RPMI7951 (cell line): ENCODE results near the gene C1QB. TPM values are rescaled to one million over a fixed set of nuclear protein-coding genes. Genes with fewer than 3 reads are reported as not detected.

Experiments
- DNase-seq: peaks from one replicate; pipeline ENCODE4 v3.0.0-alpha.2; 2012; ENCODE audit warnings: low read depth
- total RNA-seq: library from RNA; depleted of rRNA; stranded (reverse); fragments of >200 nt; shearing (Covaris generic); gene quantifications from 2 replicates; pipeline ENCODE4 v1.2.3, GENCODE V29; 2014; rRNA removed

The C1QB gene
- total RNA-seq: not detected in 2 replicates

DNA sequence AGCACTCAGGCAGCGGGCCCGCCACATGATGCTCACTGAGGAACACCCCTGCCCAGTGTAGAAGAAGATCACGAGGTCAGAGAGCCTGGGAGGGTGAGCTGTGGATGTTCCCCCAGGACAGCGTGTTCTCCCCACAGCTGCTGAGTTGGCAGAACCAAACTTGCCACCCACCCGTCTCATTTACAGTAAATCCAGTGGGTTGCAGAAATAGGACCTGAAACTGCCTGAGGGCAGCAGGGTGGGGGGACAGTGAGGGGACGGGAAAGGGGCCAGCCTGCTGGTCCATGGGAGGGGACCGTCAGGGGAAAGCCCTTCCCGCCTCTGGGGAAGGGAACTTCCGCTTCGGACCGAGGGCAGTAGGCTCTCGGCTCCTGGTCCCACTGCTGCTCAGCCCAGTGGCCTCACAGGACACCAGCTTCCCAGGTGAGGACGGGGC, at the start of gene C1QB:
C1QB (plus strand) TSS at position 356 of the 436 bp plus-strand sequence. CDS start 6,227 bp downstream, outside the sequence.
- no peak for DNase-seq

DNA sequence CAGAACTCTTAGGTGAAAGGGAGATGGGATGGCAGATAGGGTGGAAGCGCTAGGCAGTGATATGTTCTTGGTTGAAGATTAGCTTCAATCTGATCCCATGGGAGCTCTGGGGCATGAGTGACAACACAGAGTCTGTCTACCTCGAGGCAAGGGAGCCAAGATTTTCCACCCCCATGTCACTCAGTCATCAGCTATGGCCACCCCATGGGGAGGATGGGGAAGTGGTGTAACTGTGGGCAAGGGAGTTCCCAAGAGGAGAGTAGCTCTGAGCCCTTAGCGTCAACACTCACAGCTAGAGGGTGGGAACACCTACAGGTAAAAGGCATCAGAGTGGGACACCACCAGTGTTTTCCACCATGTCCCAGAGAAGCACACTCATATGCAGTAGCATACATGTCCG, 46.9 kb upstream of the C1QB start:
- no peak for DNase-seq

DNA sequence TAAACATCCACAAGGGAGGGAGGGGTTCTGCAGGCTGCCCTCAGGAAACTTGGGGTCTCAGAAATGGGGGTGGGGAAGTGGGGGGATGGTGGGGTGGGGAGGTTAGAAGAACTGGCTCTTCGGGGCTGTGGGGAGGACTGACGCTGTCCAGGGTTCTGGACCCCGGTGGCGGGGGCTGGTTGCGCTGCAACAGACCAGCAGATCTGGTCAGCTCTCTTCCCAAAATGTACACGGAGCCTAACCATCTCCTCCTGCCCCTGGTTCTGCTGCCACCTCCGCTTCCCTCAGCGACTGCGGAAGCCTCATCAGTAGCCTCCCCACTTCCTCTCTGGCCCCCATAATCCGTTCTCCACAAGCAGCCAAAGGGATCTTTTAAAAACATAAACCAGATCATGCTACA, 45.9 kb upstream of the C1QB start:
- DNase-seq: no peak

DNA sequence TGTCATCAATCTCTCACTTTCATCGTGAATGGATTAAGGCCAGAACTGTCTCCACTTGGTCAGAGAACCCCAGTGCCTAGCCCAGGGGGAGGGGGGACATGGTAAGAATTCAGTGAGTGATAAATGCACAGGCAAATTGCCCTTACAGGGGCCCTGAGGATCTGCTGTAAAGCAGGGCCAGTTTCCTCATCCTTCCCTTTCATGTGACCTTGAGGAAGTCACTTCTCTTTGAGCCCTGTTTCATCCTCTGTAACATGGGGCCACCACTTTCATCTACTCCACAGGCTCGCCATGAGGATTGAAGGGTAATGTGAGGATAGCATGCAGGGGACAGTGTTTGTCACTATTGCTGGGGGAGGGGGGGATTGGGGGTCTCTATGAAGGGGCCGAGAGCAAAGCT, 44.7 kb upstream of the C1QB start:
- DNase-seq: no peak

DNA sequence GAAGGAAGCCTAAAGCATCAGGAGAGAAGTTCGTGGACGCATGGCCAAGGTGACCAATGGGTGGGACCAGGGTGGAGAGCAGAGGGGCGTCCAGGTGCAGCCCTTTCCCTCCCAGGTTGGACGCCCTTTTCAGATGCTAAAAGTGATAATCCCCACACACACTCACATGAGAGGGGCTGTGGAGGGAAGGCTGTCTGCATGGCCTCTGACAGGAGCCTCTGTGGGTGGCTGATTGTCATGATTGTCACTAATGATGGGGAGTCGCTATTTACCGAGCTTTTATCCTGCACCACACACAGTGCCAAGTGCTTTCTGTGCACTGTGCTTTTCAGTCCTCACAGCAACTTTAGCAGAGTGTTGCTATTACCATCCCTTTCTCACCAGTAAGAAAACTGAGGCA, 43.7 kb upstream of the C1QB start:
- DNase-seq: no peak

DNA sequence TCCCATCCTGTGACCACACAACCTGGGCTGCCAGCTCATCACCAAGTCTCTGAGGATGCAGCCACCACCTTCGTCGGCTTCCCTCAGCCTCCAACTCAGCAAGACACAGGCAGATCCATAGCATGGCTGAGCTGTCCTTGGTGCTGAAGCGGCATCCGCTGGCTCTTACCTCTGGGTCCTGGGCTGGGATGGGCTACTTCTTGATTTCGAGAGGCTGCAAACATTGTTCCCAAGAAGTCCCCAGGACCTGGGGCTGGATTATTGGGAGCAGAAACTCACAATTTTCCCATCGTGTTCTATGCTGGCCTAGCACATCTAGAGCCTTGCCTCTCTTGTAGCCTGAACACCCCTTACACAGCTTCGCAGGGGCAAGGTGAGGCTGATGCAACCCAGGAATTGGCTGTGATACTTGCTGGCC, 41.5 kb upstream of the C1QB start:
- DNase-seq: peak; percentile 55

GRCh38 chr1:22612671-22613571, 40.1 kb upstream of the C1QB start:
- no peak for DNase-seq

DNA sequence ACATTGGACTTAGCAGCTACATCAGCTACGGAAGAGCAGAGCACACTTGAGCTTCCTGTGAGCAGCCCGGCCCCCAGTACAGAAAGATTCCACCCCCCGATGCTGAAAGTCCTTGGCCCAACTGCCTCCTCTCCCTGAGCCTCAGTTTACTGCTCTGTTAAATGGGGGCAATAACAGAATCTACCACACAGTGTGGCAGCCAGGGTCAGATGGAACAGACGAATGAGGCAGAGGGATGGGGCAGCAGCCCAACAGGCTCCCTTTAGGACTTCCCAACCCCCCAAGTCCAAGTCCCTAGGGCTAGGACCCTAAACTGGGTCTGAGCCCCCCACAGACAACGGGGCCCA, 39.5 kb upstream of the C1QB start:
- DNase-seq: no peak

GRCh38 chr1:22613951-22614350, 39.1 kb upstream of the C1QB start:
- DNase-seq: no peak

GRCh38 chr1:22615886-22616285, 37.1 kb upstream of the C1QB start:
- no peak for DNase-seq

DNA sequence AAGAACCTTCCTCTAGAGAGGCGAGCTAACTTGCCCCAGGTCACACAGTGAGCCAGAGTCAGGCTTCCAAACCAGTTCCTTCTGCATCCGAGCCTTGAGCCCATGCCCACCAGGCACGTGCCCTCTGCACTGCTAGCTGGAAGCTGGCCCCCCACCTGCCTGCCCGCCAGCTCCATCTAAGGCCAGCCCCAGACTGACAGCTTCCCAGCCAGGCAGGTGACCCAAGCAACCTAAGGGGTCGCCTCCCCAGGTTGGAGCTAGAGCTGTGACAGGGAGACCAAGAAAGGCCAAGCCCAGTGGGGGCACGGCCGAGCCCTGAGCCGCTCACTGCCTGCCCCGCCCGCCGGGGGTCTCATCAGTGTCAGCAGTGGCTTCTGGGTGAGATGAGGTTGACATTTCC, 36.5 kb upstream of the C1QB start:
- DNase-seq: no peak

DNA sequence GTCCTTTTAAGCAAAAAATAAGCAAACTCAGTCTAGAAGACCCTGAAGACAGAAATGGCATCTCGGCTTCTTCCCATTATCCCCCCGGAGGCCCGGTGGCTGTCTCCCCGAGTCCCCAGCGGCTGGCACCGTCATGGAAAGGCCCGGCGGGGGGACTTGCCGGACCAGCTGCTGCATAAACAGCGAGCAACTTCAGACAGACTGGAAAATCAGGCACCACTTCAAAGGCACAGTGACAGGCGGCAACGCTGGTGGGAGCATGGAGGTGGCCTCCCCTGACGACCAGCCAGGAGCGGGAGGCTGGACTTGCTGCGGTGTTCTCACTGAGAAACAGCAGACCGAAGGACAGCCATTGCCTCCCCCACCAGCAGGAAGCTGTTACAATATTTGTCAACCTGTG, 35.0 kb upstream of the C1QB start:
- DNase-seq: no peak

DNA sequence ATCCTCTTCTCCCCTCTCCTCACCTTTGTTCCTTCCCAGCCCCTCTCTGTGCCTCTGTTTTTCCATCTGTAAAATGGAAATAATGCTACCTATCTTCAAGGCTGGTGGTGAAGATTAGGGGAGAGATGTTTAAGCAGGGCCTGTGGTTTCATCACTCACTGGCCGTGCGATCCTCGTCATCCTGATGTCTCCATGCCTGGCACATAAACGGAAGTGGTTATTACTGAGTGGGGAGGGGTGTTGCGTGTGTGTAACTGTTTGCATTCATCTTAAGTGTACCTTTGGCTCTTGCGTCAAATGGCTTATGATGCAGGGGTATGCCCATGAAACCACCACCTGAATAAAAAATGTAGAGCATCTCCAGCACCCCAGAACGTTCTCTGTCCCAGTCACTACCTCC, 33.8 kb upstream of the C1QB start:
- DNase-seq: no peak

DNA sequence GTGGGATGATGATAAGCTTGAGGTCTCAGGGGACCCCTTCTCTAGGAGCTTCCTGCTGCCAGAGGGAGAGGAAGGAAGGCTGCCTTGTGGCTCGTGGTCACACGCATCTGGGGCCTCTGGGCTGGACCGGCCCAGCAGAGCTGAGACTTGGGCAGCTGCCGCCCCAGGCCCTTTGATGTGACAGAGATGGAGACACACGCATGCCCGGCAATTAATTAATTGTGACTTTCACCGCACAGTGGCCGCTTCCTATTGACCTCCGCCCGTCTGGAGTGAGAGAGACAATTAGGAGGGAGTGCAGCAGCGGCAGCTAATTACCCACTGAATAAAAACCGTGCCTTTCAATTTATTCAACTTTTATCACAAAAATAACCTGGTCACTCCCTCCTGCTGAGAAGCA, 33.2 kb upstream of the C1QB start:
- DNase-seq: no peak

GRCh38 chr1:22621761-22622160, 31.3 kb upstream of the C1QB start:
- no peak for DNase-seq

- DNase-seq: peak; percentile 9
Observed at GRCh38 chr1:22625262-22625925, 27.6 kb upstream of the C1QB start.

- DNase-seq: no peak
Observed at GRCh38 chr1:22626237-22627157, 26.5 kb upstream of the C1QB start.

GRCh38 chr1:22627331-22627730, 25.7 kb upstream of the C1QB start:
- DNase-seq: no peak

DNA sequence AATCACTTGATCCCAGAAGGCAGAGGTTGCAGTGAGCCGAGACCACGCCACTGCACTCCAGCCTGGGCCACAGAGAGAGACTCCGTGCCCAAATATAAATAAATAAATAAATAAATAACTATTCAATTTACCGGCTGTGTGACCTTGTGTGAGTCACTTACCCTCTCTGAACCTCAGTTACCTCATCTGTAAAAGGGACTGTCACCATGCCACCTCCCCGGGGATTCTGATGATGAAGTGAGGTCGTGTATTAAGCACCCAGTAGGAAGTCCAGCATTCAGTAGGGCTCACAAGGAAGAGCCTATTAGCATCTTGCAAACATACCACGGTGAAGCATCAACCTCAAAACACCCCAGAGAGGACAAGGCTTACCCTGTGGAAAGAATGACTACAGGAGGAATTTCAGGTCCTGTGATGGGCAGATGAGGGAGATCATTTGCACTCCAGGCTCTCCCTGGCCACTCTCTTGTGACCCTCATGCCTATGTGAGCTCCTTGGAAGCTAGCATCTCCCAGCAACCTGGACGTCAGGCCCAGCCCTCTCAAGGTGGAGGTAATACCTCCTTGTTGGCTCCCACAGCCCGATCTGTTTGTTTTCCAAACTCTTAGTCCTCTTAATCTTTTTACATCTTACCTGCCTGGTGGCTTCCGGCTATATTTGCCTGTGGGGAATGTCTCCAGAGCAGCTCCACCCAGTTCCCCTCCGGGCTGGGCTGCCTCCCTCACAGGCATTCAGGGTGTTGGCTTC, 24.2 kb upstream of the C1QB start:
- DNase-seq: no peak

DNA sequence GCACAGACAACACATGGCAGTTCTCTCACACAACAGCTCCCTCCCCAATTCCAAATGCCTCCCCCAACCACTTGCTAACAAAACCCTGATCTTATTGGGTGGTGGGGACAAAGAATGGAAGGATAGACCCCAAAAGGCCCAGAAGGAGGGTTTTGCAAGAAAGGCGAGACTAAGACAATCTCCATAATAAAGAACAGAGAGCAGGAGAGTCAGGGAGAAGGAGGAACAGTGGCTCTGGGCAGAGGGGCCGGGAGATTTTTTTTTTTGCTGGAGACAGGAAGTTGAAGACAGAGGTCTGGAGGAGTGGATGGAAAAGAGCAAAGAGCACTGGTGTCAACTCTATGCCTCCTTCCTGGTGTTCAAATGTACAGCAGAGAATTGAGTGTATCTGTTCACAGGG, 23.1 kb upstream of the C1QB start:
- DNase-seq: no peak

- DNase-seq: no peak
Observed at GRCh38 chr1:22633697-22634463, 19.2 kb upstream of the C1QB start.
